Activated T-cell treated with anti-CD3 and anti-CD28 coated beads, Interleukin-2, amount 50 U/mL, for 24 hours (primary cell): ENCODE data around the gene SRSF4.

Experiments
- DNase-seq: peaks from one replicate; pipeline ENCODE4 v3.0.0-alpha.2; 2020
- H3K27ac Mint-ChIP-seq: 2 replicates; pipeline ENCODE4 v1.8.0; 2020; ENCODE audit warnings: mild to moderate bottlenecking, mixed read lengths
- H3K27me3 Mint-ChIP-seq: 2 replicates; pipeline ENCODE4 v1.8.0; 2020; ENCODE audit warnings: mixed read lengths
- H3K36me3 Mint-ChIP-seq: 2 replicates; pipeline ENCODE4 v1.8.0; 2020; ENCODE audit warnings: low read depth, mixed read lengths
- H3K4me1 Mint-ChIP-seq: 2 replicates; pipeline ENCODE4 v1.8.0; 2020; ENCODE audit warnings: low read depth, mixed read lengths
- H3K4me3 Mint-ChIP-seq: 2 replicates; pipeline ENCODE4 v1.8.0; 2020; ENCODE audit warnings: mild to moderate bottlenecking, moderate library complexity, mixed read lengths
- H3K9me3 Mint-ChIP-seq: 2 replicates; pipeline ENCODE4 v1.8.0; 2020; ENCODE audit warnings: mixed read lengths

The SRSF4 gene

DNA sequence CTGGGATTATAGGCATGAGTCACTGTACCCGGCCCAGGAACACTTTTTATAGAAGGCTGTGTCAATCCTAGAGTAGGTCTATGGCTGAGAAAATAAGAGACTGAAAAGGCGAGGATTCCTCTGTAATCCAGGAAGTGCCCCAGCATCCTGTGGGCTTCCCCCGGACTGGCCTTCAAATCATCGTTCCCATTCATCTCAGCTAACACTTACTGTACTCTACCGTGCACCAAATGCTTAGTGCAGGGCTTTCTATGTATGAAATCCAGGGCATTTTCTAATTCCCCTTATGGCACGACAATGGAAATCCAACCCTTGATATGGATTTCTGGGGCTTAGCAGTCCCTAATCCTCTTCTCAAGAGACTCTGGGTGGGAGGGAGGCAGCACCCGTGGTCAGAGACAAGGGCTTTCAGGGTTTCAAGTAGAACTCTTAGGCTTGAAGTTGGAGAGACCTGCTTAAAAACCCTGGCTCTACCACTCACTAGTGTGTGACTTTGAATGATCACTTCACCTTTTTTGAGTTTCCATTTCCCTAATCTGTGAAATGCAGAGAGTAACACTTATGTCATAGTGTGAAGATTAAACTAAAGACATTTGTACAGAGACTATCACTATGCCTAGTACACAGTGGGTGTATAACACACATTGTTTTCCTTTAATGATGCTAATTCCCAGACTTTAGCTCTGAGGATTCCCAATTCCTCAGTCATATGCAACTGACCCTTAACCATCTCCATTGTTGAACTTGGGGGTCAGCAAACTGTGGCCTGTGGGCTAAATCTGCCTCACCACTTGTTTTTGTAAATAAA lies 28.8 kb upstream of the SRSF4 start:
- Mint-ChIP-seq H3K27ac (no peak overlapping the region), H3K36me3 (peaks cover 76% of the 10 kb centered on the region), H3K4me1 (no peaks in the 10 kb centered on the region), H3K4me3 (no peak overlapping the region), H3K9me3 (no peaks in the 10 kb centered on the region), H3K27me3 (no peaks in the 10 kb centered on the region)
- no peak for DNase-seq

GRCh38 chr1:29209173-29209572 lies 27.5 kb upstream of the SRSF4 start:
- no peaks in the 10 kb centered on the region for H3K4me1 Mint-ChIP-seq
- no peak overlapping the region for H3K4me3 Mint-ChIP-seq
- H3K36me3 Mint-ChIP-seq: peaks cover 71% of the 10 kb centered on the region
- DNase-seq: no peak
- no peaks in the 10 kb centered on the region for H3K27me3 Mint-ChIP-seq
- no peak overlapping the region for H3K27ac Mint-ChIP-seq
- no peaks in the 10 kb centered on the region for H3K9me3 Mint-ChIP-seq

DNA sequence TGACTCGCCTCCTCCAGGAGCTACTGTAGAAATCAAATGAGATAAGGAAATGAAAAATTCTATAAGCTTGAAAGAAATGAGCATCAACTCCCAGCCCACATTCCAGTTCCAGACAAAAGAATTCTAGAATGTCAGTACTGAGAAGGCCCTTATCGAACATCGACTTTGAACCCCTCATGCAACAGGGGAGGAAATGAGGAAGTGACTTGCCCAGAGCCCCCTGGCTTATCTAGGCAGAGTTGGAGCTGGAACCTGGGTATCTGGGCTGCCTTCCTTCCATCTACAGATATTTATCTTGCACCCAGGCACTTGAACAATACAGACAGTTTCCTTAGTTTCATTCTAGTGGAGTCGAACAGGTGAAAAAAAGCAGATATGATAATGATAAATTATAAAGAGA lies 26.7 kb upstream of the SRSF4 start:
- Mint-ChIP-seq H3K4me1 (no peaks in the 10 kb centered on the region), H3K27me3 (no peaks in the 10 kb centered on the region), H3K9me3 (no peaks in the 10 kb centered on the region), H3K36me3 (peaks cover 72% of the 10 kb centered on the region), H3K27ac (no peak overlapping the region), H3K4me3 (no peak overlapping the region)
- DNase-seq: no peak

- Mint-ChIP-seq H3K27ac (peak overlapping the region; percentile 40), H3K4me1 (peaks cover 13% of the 10 kb centered on the region), H3K9me3 (no peaks in the 10 kb centered on the region)
Observed at GRCh38 chr1:29202584-29203340, 21.1 kb upstream of the SRSF4 start.

GRCh38 chr1:29202053-29202452 lies 20.4 kb upstream of the SRSF4 start:
- H3K27ac Mint-ChIP-seq: peak overlapping the region; percentile 37
- no peaks in the 10 kb centered on the region for H3K9me3 Mint-ChIP-seq
- H3K4me3 Mint-ChIP-seq: no peak overlapping the region
- no peak for DNase-seq
- H3K27me3 Mint-ChIP-seq: no peaks in the 10 kb centered on the region
- peaks cover 13% of the 10 kb centered on the region for H3K4me1 Mint-ChIP-seq
- peaks cover 89% of the 10 kb centered on the region for H3K36me3 Mint-ChIP-seq

More at GRCh38 chr1:29202584-29203340, 21.1 kb upstream of the SRSF4 start:
- peak; percentile 92 for DNase-seq
- Mint-ChIP-seq H3K4me3 (no peak overlapping the region), H3K27me3 (no peaks in the 10 kb centered on the region), H3K36me3 (peaks cover 82% of the 10 kb centered on the region)

- peaks cover 86% of the 10 kb centered on the region for H3K36me3 Mint-ChIP-seq
- H3K4me3 Mint-ChIP-seq: no peak overlapping the region
- no peaks in the 10 kb centered on the region for H3K27me3 Mint-ChIP-seq
- no peaks in the 10 kb centered on the region for H3K9me3 Mint-ChIP-seq
- no peak for DNase-seq
- H3K4me1 Mint-ChIP-seq: peaks cover 13% of the 10 kb centered on the region
- H3K27ac Mint-ChIP-seq: peak overlapping the region; percentile 37
Observed at GRCh38 chr1:29201595-29202051, 19.9 kb upstream of the SRSF4 start.

GRCh38 chr1:29200906-29201594 lies 19.4 kb upstream of the SRSF4 start:
- DNase-seq: no peak
- peaks cover 82% of the 10 kb centered on the region for H3K36me3 Mint-ChIP-seq
- H3K9me3 Mint-ChIP-seq: no peaks in the 10 kb centered on the region
- peak overlapping the region; percentile 37 for H3K27ac Mint-ChIP-seq
- peaks cover 13% of the 10 kb centered on the region for H3K4me1 Mint-ChIP-seq
- no peak overlapping the region for H3K4me3 Mint-ChIP-seq
- H3K27me3 Mint-ChIP-seq: no peaks in the 10 kb centered on the region

- Mint-ChIP-seq H3K36me3 (peaks cover 88% of the 10 kb centered on the region), H3K27ac (no peak overlapping the region), H3K4me1 (peaks cover 13% of the 10 kb centered on the region), H3K9me3 (no peaks in the 10 kb centered on the region), H3K27me3 (no peaks in the 10 kb centered on the region), H3K4me3 (no peak overlapping the region)
- DNase-seq: no peak
Observed at GRCh38 chr1:29197993-29198392, 16.3 kb upstream of the SRSF4 start.

GRCh38 chr1:29197590-29197924 lies 15.9 kb upstream of the SRSF4 start:
- no peak for DNase-seq
- peaks cover 10% of the 10 kb centered on the region for H3K4me1 Mint-ChIP-seq
- no peaks in the 10 kb centered on the region for H3K27me3 Mint-ChIP-seq
- no peak overlapping the region for H3K4me3 Mint-ChIP-seq
- no peaks in the 10 kb centered on the region for H3K9me3 Mint-ChIP-seq
- peaks cover 88% of the 10 kb centered on the region for H3K36me3 Mint-ChIP-seq
- no peak overlapping the region for H3K27ac Mint-ChIP-seq

DNA sequence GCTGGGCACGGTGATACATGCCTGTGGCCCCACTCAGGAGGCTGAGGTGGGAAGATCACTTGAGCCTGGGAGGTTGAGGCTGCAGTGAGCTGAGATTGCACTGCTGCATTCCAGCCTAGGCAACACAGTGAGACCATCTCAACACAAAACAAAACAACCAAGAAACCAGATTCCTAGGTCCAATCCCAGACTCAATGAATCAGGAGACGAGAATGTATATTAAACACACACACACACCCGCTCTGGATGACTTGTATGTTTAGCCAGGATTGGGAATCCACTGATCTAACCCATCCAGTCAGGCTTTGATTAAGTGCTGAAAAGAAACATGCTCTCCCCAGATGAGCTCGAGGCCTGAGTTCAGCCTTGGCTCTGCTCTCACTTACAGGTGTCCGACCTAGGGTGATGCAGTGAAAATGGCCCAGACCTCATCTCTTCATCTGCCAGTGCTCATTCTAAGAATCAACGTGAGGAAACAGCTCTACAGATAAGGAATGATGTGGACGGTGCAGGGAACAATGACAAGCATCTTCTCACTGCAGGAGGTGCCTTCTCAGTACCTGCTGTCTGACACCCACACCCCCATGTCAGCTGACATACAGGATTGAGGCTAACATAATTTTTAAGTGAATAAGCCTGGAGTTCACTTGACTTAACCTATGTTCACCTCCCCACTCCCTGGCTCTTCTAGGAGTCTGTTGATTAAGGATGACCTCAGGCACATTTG lies 15.3 kb upstream of the SRSF4 start:
- Mint-ChIP-seq H3K4me1 (peaks cover 5% of the 10 kb centered on the region), H3K36me3 (peaks cover 88% of the 10 kb centered on the region), H3K9me3 (no peaks in the 10 kb centered on the region), H3K27me3 (no peaks in the 10 kb centered on the region), H3K27ac (no peak overlapping the region), H3K4me3 (no peak overlapping the region)
- no peak for DNase-seq

DNA sequence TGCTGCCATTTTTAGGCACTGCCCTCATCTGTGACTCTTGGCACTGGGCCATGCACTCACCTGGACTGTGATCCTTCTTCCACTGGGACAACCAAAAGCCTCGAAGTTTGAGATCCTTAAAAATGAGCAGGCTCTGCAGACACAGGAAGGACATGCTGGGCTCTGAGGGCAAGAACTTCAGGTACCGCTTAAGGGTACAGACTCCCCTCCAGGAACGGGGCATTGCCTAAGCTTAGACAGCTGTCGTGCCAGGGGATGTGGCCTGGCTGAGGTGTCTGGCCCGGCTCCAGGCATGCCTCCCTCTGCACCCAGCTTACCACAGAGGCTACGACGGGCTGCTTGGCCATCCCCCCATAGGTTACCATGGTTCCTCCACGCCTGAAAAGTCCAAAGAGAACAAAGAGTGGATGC lies 14.2 kb upstream of the SRSF4 start:
- Mint-ChIP-seq H3K4me1 (no peaks in the 10 kb centered on the region), H3K4me3 (no peak overlapping the region), H3K27ac (no peak overlapping the region), H3K9me3 (no peaks in the 10 kb centered on the region), H3K27me3 (no peaks in the 10 kb centered on the region), H3K36me3 (peaks cover 83% of the 10 kb centered on the region)
- DNase-seq: no peak

DNA sequence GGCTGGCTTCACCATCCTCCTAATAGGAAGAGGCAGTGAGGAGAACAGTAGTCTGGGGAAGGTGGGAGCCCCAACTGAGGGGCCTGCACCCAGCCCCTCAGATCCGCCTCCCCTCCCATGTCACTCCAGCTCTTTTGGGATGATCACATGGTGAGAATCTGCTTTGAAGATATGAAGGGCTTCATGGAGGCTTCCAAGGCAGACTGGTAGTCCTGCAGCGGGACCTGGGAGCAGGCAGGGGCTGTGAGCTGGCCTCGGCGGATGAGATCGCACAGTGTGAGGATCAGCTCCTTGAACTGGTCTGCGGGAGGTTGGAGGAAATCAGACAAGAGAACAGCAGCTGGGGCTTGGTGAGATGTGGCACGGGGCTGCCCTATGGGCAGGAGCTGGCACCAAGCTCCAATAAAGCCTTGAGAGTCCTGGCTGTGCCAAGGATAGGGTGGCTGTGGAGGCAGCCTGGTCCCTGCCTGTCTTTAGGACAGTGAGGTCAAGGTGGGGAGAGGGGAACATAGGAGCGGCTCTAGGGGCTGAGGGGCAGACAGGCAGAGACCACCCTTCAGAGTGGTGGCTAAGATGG lies 12.3 kb upstream of the SRSF4 start:
- DNase-seq: no peak
- Mint-ChIP-seq H3K4me3 (no peak overlapping the region), H3K27ac (no peak overlapping the region), H3K27me3 (no peaks in the 10 kb centered on the region), H3K9me3 (no peaks in the 10 kb centered on the region), H3K4me1 (no peaks in the 10 kb centered on the region), H3K36me3 (peaks cover 66% of the 10 kb centered on the region)

- peaks cover 43% of the 10 kb centered on the region for H3K36me3 Mint-ChIP-seq
- DNase-seq: no peak
- no peaks in the 10 kb centered on the region for H3K9me3 Mint-ChIP-seq
- H3K27ac Mint-ChIP-seq: no peak overlapping the region
- no peaks in the 10 kb centered on the region for H3K27me3 Mint-ChIP-seq
- no peak overlapping the region for H3K4me3 Mint-ChIP-seq
- no peaks in the 10 kb centered on the region for H3K4me1 Mint-ChIP-seq
Observed at GRCh38 chr1:29190718-29191117, 9.0 kb upstream of the SRSF4 start.

DNA sequence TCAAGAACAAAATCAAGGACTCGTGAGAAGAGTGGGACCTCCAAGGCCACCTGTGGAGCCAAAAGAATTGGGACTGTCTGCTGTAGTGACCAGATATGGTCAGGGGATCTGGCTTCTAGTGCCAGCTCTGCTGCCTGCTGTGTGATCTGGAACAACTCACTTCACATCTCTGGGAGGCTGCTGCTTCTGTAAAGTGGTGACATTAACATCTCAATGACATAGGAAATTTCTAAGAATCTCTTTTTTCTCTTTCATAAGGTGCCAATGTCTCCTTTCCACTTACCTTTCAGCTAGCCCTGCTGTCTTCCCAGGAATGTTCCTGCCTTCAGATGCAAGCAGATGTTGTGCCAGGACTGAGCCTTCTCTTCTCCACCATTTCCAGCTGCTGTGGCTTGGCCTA lies 5.0 kb upstream of the SRSF4 start:
- no peak for DNase-seq
- H3K4me1 Mint-ChIP-seq: peaks cover 16% of the 10 kb centered on the region
- no peaks in the 10 kb centered on the region for H3K27me3 Mint-ChIP-seq
- H3K9me3 Mint-ChIP-seq: no peaks in the 10 kb centered on the region
- H3K4me3 Mint-ChIP-seq: no peak overlapping the region
- H3K27ac Mint-ChIP-seq: no peak overlapping the region
- peaks cover 8% of the 10 kb centered on the region for H3K36me3 Mint-ChIP-seq
